CD4-positive, CD25-positive, alpha-beta regulatory T cell (primary cell): Measurements from ENCODE around the gene PCDH15. TPM values are rescaled to one million over a fixed set of nuclear protein-coding genes. Genes with fewer than 3 reads are reported as not detected.

Experiments
- ATAC-seq, 2 donors: fragments of 150-1000 bp; cut with Tn5 transposase; one replicate each; pipeline ENCODE4 v1.10.0; 2021; ENCODE audit warnings: low read depth in 2 of 2, moderate number of reproducible peaks in 2 of 2, moderate library complexity in 1 of 2
- DNase-seq, 3 donors: peaks; one replicate each; pipeline versions ENCODE4 v3.0.0 to v3.0.0-alpha.2; 2012 to 2022; ENCODE audit warnings: mixed read lengths in 1 of 3
- H3K27ac ChIP-seq: one replicate; pipeline ENCODE4 v1.7.0; 2013; ENCODE audit warnings: mild to moderate bottlenecking, low read length; ENCODE audit not compliant: insufficient read depth, poor library complexity, severe bottlenecking
- H3K27me3 ChIP-seq: one replicate; pipeline ENCODE4 v1.7.0; 2013; ENCODE audit warnings: low read length; ENCODE audit not compliant: control insufficient read depth, insufficient read depth
- H3K36me3 ChIP-seq: one replicate; pipeline ENCODE4 v1.7.0; 2013; ENCODE audit warnings: mild to moderate bottlenecking, low read length, moderate library complexity; ENCODE audit not compliant: control insufficient read depth, insufficient read depth
- H3K4me1 ChIP-seq: 2 replicates; pipeline ENCODE4 v1.7.0; 2013; ENCODE audit warnings: mild to moderate bottlenecking, low read length; ENCODE audit not compliant: insufficient read depth, control insufficient read depth, poor library complexity, severe bottlenecking
- H3K4me3 ChIP-seq: one replicate; pipeline ENCODE4 v1.7.0; 2013; ENCODE audit warnings: low read depth, mild to moderate bottlenecking, low read length, moderate library complexity
- H3K9me3 ChIP-seq, 2 experiments: 1 replicate in 1 of 2; 2 replicates in 1 of 2; pipeline ENCODE4 v1.7.0; 2013; ENCODE audit warnings: low read length in 2 of 2, mild to moderate bottlenecking in 1 of 2, moderate library complexity in 1 of 2; ENCODE audit not compliant: control insufficient read depth in 2 of 2
- H3K27ac Mint-ChIP-seq, 3 donors: one replicate each; pipeline ENCODE4 v1.8.0; 2020 to 2022; ENCODE audit warnings: mild to moderate bottlenecking in 3 of 3, mixed read lengths in 3 of 3, moderate library complexity in 2 of 3
- H3K27me3 Mint-ChIP-seq: one replicate; pipeline ENCODE4 v1.8.0; 2022; ENCODE audit warnings: mild to moderate bottlenecking, mixed read lengths
- H3K36me3 Mint-ChIP-seq: one replicate; pipeline ENCODE4 v1.8.0; 2020; ENCODE audit warnings: mixed read lengths
- H3K4me1 Mint-ChIP-seq, 4 donors: one replicate each; pipeline ENCODE4 v1.8.0; 2020 to 2022; ENCODE audit warnings: mixed read lengths in 4 of 4, mild to moderate bottlenecking in 1 of 4
- H3K4me3 Mint-ChIP-seq, 4 donors: one replicate each; pipeline ENCODE4 v1.8.0; 2020 to 2022; ENCODE audit warnings: mild to moderate bottlenecking in 4 of 4, mixed read lengths in 4 of 4, moderate library complexity in 3 of 4
- H3K9me3 Mint-ChIP-seq, 7 donors: one replicate each; pipeline ENCODE4 v1.8.0; 2020 to 2022; ENCODE audit warnings: mixed read lengths in 7 of 7, mild to moderate bottlenecking in 3 of 7, moderate library complexity in 2 of 7
- polyA plus RNA-seq, 4 donors: library from polyadenylated mRNA; unstranded; fragments of 300-500 nt; fragmentation: Illumina TruSeq; gene quantifications; one replicate each; pipeline ENCODE4 v1.2.3, GENCODE V29; 2021
- total RNA-seq: library from RNA; stranded (reverse); gene quantifications from one replicate; pipeline ENCODE4 v1.2.3, GENCODE V29; 2022

The PCDH15 gene
- total and polyA plus RNA-seq, 5 donors from 2014 or later = not detected

- H3K36me3 Mint-ChIP-seq = no peaks in the 10 kb centered on the region
- H3K4me3 Mint-ChIP-seq = no peak overlapping the region
- no peaks in the 10 kb centered on the region for H3K27me3 ChIP-seq
- H3K4me3 ChIP-seq = no peak overlapping the region
- H3K4me1 ChIP-seq = no peaks in the 10 kb centered on the region
- H3K27me3 Mint-ChIP-seq = no peaks in the 10 kb centered on the region
- H3K9me3 Mint-ChIP-seq = peaks cover 0 to 19% (median 13%) of the 10 kb centered on the region in 7 donors
- peaks cover 0 to 3% of the 10 kb centered on the region in 2 experiments for H3K9me3 ChIP-seq
- H3K27ac ChIP-seq = no peak overlapping the region
- DNase-seq (no peak), ATAC-seq (no peak)
- H3K27ac Mint-ChIP-seq = no peak overlapping the region
- H3K36me3 ChIP-seq = no peaks in the 10 kb centered on the region
- no peaks in the 10 kb centered on the region for H3K4me1 Mint-ChIP-seq
Measured at GRCh38 chr10:53980210-53980609, 820.8 kb downstream of the PCDH15 start.

DNA sequence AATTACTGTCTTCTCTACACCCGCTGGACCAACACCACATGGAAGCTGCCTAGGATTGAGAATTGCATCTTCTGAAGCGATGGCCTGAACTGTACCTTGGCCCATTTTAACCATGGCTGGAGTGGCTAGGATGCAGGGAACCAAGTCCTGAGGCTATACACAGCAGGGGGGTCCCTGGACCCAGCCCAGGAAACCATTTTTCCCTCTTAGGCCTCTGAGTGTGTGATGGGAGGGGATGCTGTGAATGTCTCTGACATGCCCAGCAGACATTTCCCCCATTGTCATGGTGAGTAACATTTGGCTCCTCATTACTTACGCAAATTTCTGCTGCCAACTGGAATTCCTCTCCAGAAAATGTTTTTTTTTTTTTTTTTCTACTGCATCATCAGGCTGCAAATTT, 822.7 kb downstream of the PCDH15 start:
- ATAC-seq (no peak), DNase-seq (no peak)
- Mint-ChIP-seq H3K36me3 (no peaks in the 10 kb centered on the region), H3K9me3 (peaks cover 0 to 20% (median 9%) of the 10 kb centered on the region in 7 donors), H3K4me3 (no peak overlapping the region), H3K27me3 (no peaks in the 10 kb centered on the region), H3K4me1 (no peaks in the 10 kb centered on the region), H3K27ac (no peak overlapping the region)
- no peaks in the 10 kb centered on the region for H3K4me1 ChIP-seq
- no peaks in the 10 kb centered on the region for H3K27me3 ChIP-seq
- H3K36me3 ChIP-seq = no peaks in the 10 kb centered on the region
- no peak overlapping the region for H3K27ac ChIP-seq
- H3K9me3 ChIP-seq = peaks cover 0 to 3% of the 10 kb centered on the region in 2 experiments
- H3K4me3 ChIP-seq = no peak overlapping the region

- H3K27me3 Mint-ChIP-seq = no peaks in the 10 kb centered on the region
- H3K27ac ChIP-seq = no peak overlapping the region
- no peak overlapping the region for H3K27ac Mint-ChIP-seq
- H3K4me3 ChIP-seq = no peak overlapping the region
- H3K27me3 ChIP-seq = no peaks in the 10 kb centered on the region
- peaks cover 0 to 3% of the 10 kb centered on the region in 2 experiments for H3K9me3 ChIP-seq
- no peak for DNase-seq
- peaks cover 0 to 23% (median 9%) of the 10 kb centered on the region in 7 donors for H3K9me3 Mint-ChIP-seq
- H3K4me1 Mint-ChIP-seq = no peaks in the 10 kb centered on the region
- H3K4me1 ChIP-seq = no peaks in the 10 kb centered on the region
- no peak for ATAC-seq
- H3K36me3 Mint-ChIP-seq = no peaks in the 10 kb centered on the region
- H3K36me3 ChIP-seq = no peaks in the 10 kb centered on the region
- no peak overlapping the region for H3K4me3 Mint-ChIP-seq
Measured at GRCh38 chr10:53977267-53977666, 823.8 kb downstream of the PCDH15 start.

- no peaks in the 10 kb centered on the region for H3K4me1 Mint-ChIP-seq
- no peak for DNase-seq
- H3K36me3 Mint-ChIP-seq = no peaks in the 10 kb centered on the region
- Histone ChIP-seq H3K27me3 (no peaks in the 10 kb centered on the region), H3K4me1 (no peaks in the 10 kb centered on the region), H3K36me3 (no peaks in the 10 kb centered on the region), H3K9me3 (no peaks in the 10 kb centered on the region), H3K27ac (no peak overlapping the region), H3K4me3 (no peak overlapping the region)
- no peaks in the 10 kb centered on the region for H3K27me3 Mint-ChIP-seq
- H3K9me3 Mint-ChIP-seq = peaks cover 0 to 22% (median 0%) of the 10 kb centered on the region in 7 donors
- no peak for ATAC-seq
- H3K27ac Mint-ChIP-seq = no peak overlapping the region
- no peak overlapping the region for H3K4me3 Mint-ChIP-seq
Measured at GRCh38 chr10:53957401-53957800, 843.6 kb downstream of the PCDH15 start.

DNA sequence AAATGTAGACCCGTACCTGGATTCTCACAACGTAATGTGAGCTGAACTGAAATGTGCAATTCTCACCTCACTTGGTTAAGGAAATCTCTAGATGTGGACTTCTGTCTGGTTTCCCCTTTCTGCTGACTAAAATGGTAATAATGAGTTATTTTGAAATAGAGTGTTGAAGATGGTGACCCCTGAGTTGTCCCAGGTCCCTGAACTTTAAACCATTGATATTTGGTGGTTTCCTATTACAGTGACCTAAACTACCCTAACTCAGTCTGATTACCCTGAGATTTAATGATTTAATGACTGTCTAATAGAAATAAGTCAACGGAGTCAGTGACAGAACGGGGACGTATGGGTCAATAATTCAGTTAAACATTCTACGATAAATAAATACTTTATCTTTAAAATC, 845.9 kb downstream of the PCDH15 start:
- no peak overlapping the region for H3K27ac Mint-ChIP-seq
- ATAC-seq (no peak), DNase-seq (no peak)
- Histone ChIP-seq H3K9me3 (no peaks in the 10 kb centered on the region), H3K4me3 (no peak overlapping the region), H3K27me3 (no peaks in the 10 kb centered on the region), H3K4me1 (no peaks in the 10 kb centered on the region), H3K36me3 (no peaks in the 10 kb centered on the region), H3K27ac (no peak overlapping the region)
- H3K27me3 Mint-ChIP-seq = no peaks in the 10 kb centered on the region
- peaks cover 0 to 23% (median 0%) of the 10 kb centered on the region in 7 donors for H3K9me3 Mint-ChIP-seq
- no peaks in the 10 kb centered on the region for H3K36me3 Mint-ChIP-seq
- H3K4me1 Mint-ChIP-seq = no peaks in the 10 kb centered on the region
- no peak overlapping the region for H3K4me3 Mint-ChIP-seq

- ATAC-seq (no peak), DNase-seq (no peak)
- Mint-ChIP-seq H3K27ac (no peak overlapping the region), H3K27me3 (no peaks in the 10 kb centered on the region), H3K4me3 (no peak overlapping the region), H3K36me3 (no peaks in the 10 kb centered on the region), H3K9me3 (peaks cover 0 to 23% (median 0%) of the 10 kb centered on the region in 7 donors), H3K4me1 (no peaks in the 10 kb centered on the region)
- Histone ChIP-seq H3K9me3 (no peaks in the 10 kb centered on the region), H3K4me3 (no peak overlapping the region), H3K27ac (no peak overlapping the region), H3K27me3 (no peaks in the 10 kb centered on the region), H3K36me3 (no peaks in the 10 kb centered on the region), H3K4me1 (no peaks in the 10 kb centered on the region)
Measured at GRCh38 chr10:53952698-53953630, 848.1 kb downstream of the PCDH15 start.

DNA sequence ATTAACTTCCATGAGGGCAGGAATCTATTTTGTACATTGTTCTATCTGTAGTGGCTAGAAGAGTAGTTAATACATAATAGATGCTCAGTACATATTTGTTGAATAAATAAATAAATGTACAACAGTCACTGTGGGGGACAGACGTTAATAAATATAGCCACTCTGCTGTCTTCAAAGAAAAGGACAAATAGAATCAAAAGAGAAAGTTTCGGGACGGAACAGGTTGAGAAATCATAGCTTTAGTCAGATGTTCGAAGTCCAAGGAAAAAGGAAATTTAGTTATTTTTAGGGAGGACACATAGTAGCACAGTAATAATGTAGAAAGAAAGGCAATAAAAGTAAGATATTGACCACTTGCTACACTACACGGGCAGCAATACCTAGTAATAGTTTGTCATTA, 861.4 kb downstream of the PCDH15 start:
- peaks cover 3% of the 10 kb centered on the region for H3K36me3 Mint-ChIP-seq

GRCh38 chr10:53930648-53931047, 870.4 kb downstream of the PCDH15 start:
- H3K36me3 Mint-ChIP-seq = no peaks in the 10 kb centered on the region
- Histone ChIP-seq H3K27ac (no peak overlapping the region), H3K27me3 (no peaks in the 10 kb centered on the region), H3K4me1 (no peaks in the 10 kb centered on the region), H3K4me3 (no peak overlapping the region), H3K9me3 (peaks cover 1 to 3% of the 10 kb centered on the region in 2 experiments), H3K36me3 (no peaks in the 10 kb centered on the region)
- H3K27me3 Mint-ChIP-seq = no peaks in the 10 kb centered on the region
- no peak overlapping the region for H3K4me3 Mint-ChIP-seq
- H3K9me3 Mint-ChIP-seq = peaks cover 3 to 30% (median 11%) of the 10 kb centered on the region in 7 donors
- H3K27ac Mint-ChIP-seq = no peak overlapping the region
- H3K4me1 Mint-ChIP-seq = no peaks in the 10 kb centered on the region
- ATAC-seq (no peak), DNase-seq (no peak)

More for the DNA sequence above, 861.4 kb downstream of the PCDH15 start:
- no peaks in the 10 kb centered on the region for H3K9me3 ChIP-seq
- no peak overlapping the region for H3K4me3 ChIP-seq
- Mint-ChIP-seq H3K4me1 (no peaks in the 10 kb centered on the region), H3K9me3 (peaks cover 1 to 22% (median 3%) of the 10 kb centered on the region in 7 donors), H3K4me3 (no peak overlapping the region), H3K27ac (no peak overlapping the region), H3K27me3 (no peaks in the 10 kb centered on the region)
- ATAC-seq (no peak), DNase-seq (no peak)
- H3K27me3 ChIP-seq = no peaks in the 10 kb centered on the region
- no peaks in the 10 kb centered on the region for H3K36me3 ChIP-seq
- no peaks in the 10 kb centered on the region for H3K4me1 ChIP-seq
- no peak overlapping the region for H3K27ac ChIP-seq
